Kasumi-1 (cell line): ENCODE results near the gene CYP2W1.

Experiments used
- DNase-seq, 2 experiments: peaks; one replicate each; lab custom pipeline; 2025; lab: John Stamatoyannopoulos, UW

CYP2W1 gene

GRCh38 chr7:983616-984071 is 663 bp downstream of the CYP2W1 start:
- no peak for DNase-seq

- no peak for DNase-seq
These were observed 1.6 kb downstream of the CYP2W1 start for GRCh38 chr7:984361-985126.

DNA sequence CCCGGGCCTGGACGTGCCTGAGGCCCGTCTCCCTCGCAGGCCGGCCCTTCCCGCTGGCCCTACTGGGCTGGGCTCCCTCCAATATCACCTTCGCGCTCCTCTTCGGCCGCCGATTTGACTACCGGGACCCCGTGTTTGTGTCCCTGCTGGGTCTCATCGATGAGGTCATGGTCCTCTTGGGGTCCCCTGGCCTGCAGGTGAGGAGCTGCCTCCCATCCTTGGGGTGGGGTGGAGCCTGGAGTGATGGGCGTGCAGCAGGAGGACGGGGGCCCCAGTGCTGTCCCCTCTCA is 2.1 kb downstream of the CYP2W1 start:
- no peak for DNase-seq

DNA sequence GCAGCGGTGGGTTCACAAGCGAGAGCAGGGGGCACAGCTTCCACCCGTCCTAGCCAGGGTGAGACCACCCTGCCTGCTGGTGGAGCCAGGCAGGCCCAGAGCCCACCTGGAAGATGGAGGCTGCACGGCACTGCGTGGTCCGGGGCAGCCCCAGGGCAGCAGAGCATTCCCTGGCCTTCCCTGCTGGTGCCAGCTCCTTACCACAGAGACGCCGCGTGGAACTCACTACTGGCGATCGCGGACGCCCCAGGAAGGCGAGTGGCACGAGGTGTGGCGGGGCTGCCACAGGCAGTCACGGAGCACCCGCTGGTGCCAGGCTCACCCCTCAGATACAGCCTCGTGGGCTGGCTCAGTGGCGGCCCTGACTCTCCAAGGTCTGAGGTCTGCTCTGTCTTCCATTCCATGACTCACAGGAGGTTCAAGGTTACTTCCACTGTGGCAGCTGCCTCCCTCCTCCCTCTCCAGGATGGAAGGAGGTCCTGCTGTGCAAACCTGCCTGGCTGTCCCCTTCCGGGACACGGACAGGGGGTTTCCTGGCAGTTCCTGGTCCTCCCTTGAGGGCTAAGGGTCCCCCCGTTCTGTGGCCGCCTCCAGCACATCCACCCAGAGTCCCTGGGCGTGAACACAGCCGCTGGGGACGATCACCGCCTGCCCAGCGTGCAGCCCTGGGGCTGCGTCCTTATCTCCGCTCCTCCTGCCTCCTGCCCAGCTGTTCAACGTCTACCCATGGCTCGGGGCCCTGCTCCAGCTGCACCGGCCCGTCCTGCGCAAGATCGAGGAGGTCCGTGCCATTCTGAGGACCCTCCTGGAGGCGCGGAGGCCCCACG is 3.1 kb downstream of the CYP2W1 start:
- DNase-seq, result no peak

GRCh38 chr7:986766-987751 is 4.1 kb downstream of the CYP2W1 start:
- DNase-seq, result no peak

DNA sequence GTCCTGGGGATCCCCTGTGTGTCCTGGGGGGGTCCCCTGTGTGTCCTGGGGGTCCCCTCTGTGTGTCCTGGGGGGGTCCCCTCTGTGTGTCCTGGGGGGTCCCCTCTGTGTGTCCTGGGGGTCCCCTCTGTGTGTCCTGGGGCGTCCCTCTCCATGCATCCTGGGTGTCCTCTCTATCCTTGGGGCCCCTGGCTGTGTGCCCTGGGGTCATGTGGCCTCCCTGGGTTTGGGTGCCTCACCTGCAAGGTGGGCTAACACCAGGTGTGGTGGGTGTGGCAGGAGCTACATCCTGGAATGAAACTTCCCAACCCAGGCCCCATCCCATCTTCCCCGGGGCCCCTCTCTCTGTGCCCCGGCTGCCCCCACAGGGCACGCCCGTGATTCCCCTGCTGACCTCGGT is 4.9 kb downstream of the CYP2W1 start:
- DNase-seq, result no peak

- no peak for DNase-seq
These were observed 5.5 kb downstream of the CYP2W1 start for GRCh38 chr7:988426-988911.

GRCh38 chr7:988963-989529 is 6.1 kb downstream of the CYP2W1 start:
- no peak for DNase-seq

DNA sequence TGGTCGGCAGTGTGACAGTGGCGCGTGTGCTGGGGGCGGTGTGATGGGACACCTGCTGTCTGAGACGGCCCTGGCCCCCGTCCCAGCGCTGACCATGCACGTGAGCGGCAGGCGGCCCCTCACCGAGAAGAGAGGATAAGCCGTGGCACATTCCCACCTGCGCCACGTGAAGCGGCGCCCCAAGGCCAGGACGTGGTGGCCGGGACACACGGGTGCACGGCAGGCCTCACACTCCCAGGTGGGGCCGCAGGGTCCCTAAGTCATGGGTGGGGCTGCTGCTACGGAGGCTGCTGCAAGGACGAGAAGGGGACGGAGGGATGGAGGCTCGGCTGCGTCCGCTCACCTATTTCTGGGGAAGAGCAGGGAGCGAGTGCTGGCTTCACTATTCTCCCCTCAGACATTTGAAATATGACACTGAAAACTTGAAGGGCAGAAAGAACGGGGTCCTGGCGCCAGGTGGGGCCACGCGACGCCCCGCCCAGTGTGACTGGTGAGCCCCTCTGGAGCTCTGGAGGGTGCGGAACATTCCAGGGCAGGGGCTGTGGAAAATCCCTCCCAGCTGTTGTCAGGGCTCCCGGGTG is 7.5 kb downstream of the CYP2W1 start:
- DNase-seq, result no peak

- DNase-seq, result no peak
These were observed 8.2 kb downstream of the CYP2W1 start for GRCh38 chr7:990933-991728.

DNA sequence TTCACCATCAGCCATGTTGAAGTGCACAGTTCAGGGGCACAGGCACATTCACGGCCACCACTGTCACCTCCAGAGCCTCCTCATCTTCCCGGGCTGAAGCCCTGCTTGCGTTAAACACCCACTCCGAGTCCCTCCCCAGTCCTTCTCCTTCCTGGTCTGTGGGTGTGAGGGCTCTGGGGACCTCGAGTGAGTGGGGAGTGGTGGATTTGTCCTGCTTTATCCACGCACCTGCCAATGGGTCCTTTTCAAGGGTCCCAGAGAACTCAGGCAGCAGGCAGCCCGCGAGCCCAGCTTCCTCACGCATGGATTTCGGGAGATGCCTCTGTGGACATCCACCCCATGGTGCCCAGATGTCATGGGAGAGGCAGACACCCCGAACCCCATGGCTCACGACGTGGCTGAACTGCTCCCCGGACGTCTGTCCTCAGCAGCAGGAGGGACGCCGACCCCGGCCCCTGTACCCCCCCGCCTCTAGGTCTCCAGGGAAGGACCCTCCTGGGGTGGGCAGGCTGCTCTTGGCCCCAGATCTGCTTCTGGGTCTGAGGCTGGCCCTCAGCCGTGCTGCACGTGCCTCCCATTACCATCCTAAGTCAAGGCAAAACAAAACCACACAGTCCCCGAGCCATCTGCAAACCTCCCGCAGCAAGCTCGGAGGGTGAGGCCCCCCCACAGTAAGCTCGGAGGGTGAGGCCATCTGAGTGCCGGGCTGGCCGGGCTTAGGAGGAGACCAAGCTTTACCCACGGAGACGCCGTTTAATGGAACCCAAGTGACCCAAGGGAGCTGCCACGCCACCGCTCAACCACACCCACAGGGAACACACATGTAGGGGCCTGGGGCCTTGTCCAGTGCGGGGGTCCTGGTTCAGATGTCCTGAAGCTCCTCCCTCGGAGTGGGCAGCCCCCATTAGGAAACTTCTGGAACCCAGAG is 9.0 kb downstream of the CYP2W1 start:
- DNase-seq, result no peak

GRCh38 chr7:992709-993607 is 10.0 kb downstream of the CYP2W1 start:
- peak; percentile 78 to 84 for DNase-seq

- DNase-seq, result no peak
These were observed 11.8 kb downstream of the CYP2W1 start for GRCh38 chr7:994592-995308.

- no peak for DNase-seq
These were observed 12.6 kb downstream of the CYP2W1 start for GRCh38 chr7:995571-995970.

GRCh38 chr7:996079-996872 is 13.3 kb downstream of the CYP2W1 start:
- no peak for DNase-seq

- no peak for DNase-seq
These were observed 14.7 kb downstream of the CYP2W1 start for GRCh38 chr7:997404-998395.
